Measurements from ENCODE around the gene EME2.
"Not testable (repeated sequence)": the region's sequence is repeated elsewhere in the genome, so short reads cannot be mapped to it uniquely, and the experiment has no call there.

EME2 gene

DNA sequence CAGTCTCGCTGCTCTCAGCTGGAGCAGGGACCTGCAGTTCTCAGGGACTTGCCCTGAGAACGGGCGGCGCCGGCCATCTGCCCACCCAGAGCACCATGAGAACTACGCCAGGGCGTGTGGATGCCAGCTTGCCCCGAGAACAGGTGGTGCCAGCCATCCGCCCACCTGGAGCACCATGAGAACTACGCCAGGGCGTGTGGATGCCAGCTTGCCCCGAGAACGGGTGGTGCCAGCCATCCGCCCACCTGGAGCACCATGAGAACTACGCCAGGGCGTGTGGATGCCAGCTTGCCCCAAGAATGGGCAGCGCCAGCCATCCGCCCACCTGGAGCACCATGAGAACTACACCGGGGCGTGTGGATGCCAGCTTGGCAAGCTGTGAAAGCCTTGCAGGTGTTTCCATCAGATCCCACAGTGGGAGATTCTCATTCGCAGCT, 40.0 kb upstream of the EME2 start:
- WGBS, 2 donors (ENCODE audit: extremely low coverage in 2 of 2, insufficient read length in 2 of 2, insufficient replicate concordance in 1 of 2): no CpG with 5 or more reads among the region's 21 CpGs
- not testable (repeated sequence) for H2AFZ ChIP-seq (ENCODE audit: low read length); H3K4me3 ChIP-seq (ENCODE audit: low read length in 2 of 2); H2BK12ac ChIP-seq (ENCODE audit: low read length); H3K4me2 ChIP-seq (ENCODE audit: insufficient read depth, low read length, poor library complexity, severe bottlenecking); H3K79me1 ChIP-seq (ENCODE audit: low read depth, low read length); H3K4me1 ChIP-seq (ENCODE audit: control insufficient read depth in 2 of 2, insufficient read depth in 1 of 2, low read depth in 1 of 2, low read length in 2 of 2); H3K27me3 ChIP-seq (ENCODE audit: control insufficient read depth in 3 of 3, insufficient read depth in 3 of 3, low read depth in 1 of 3, low read length in 3 of 3); H2BK15ac ChIP-seq (ENCODE audit: low read length); H3K9ac ChIP-seq (ENCODE audit: low read depth, low read length, poor library complexity); DNase-seq (ENCODE audit: low spot score); H4K91ac ChIP-seq (ENCODE audit: low read depth, low read length, poor library complexity); H2BK5ac ChIP-seq (ENCODE audit: low read length); H3K27ac ChIP-seq (replicated peaks; ENCODE audit: low read length); H4K8ac ChIP-seq (ENCODE audit: low read depth, low read length); H3K18ac ChIP-seq (ENCODE audit: low read length); H2BK120ac ChIP-seq (ENCODE audit: low read depth, low read length); H3K14ac ChIP-seq (ENCODE audit: low read length); H3K4ac ChIP-seq (ENCODE audit: low read length); H2AK5ac ChIP-seq (ENCODE audit: low read depth, low read length)
- H3K23ac ChIP-seq (ENCODE audit: low read depth, low read length, poor library complexity): peak overlapping the region; percentile 31
- H3K9me3 ChIP-seq (replicated peaks in 1 of 2; ENCODE audit: control insufficient read depth in 2 of 2, insufficient read depth in 1 of 2, low read depth in 1 of 2, low read length in 2 of 2): peaks cover 14 to 19% of the 10 kb centered on the region in 2 donors
- H3K36me3 ChIP-seq (replicated peaks in 1 of 2; ENCODE audit: control insufficient read depth in 2 of 2, insufficient read depth in 2 of 2, low read length in 2 of 2): peaks cover 42 to 69% of the 10 kb centered on the region in 2 donors

GRCh38 chr16:1734123-1734522, 38.5 kb upstream of the EME2 start:
- Histone ChIP-seq H2AFZ (ENCODE audit: low read length) (no peak overlapping the region), H3K4me3 (ENCODE audit: low read length in 2 of 2) (no peak overlapping the region), H3K4me1 (ENCODE audit: control insufficient read depth in 2 of 2, insufficient read depth in 1 of 2, low read depth in 1 of 2, low read length in 2 of 2) (no peaks in the 10 kb centered on the region), H3K14ac (ENCODE audit: low read length) (peak overlapping the region; percentile 56), H3K23ac (ENCODE audit: low read depth, low read length, poor library complexity) (no peak overlapping the region), H3K4me2 (ENCODE audit: insufficient read depth, low read length, poor library complexity, severe bottlenecking) (no peak overlapping the region), H3K27me3 (ENCODE audit: control insufficient read depth in 3 of 3, insufficient read depth in 3 of 3, low read depth in 1 of 3, low read length in 3 of 3) (no peaks in the 10 kb centered on the region), H2BK120ac (ENCODE audit: low read depth, low read length) (no peak overlapping the region), H3K27ac (replicated peaks; ENCODE audit: low read length) (no peak overlapping the region), H3K9me3 (replicated peaks in 1 of 2; ENCODE audit: control insufficient read depth in 2 of 2, insufficient read depth in 1 of 2, low read depth in 1 of 2, low read length in 2 of 2) (peaks cover 14 to 25% of the 10 kb centered on the region in 2 donors), H3K79me1 (ENCODE audit: low read depth, low read length) (no peaks in the 10 kb centered on the region), H4K91ac (ENCODE audit: low read depth, low read length, poor library complexity) (no peak overlapping the region), H2BK5ac (ENCODE audit: low read length) (no peak overlapping the region), H3K4ac (ENCODE audit: low read length) (no peak overlapping the region), H3K36me3 (replicated peaks in 1 of 2; ENCODE audit: control insufficient read depth in 2 of 2, insufficient read depth in 2 of 2, low read length in 2 of 2) (peaks cover 36 to 54% of the 10 kb centered on the region in 2 donors), H2BK12ac (ENCODE audit: low read length) (no peak overlapping the region), H3K18ac (ENCODE audit: low read length) (no peak overlapping the region), H2BK15ac (ENCODE audit: low read length) (no peak overlapping the region), H3K9ac (ENCODE audit: low read depth, low read length, poor library complexity) (no peak overlapping the region), H4K8ac (ENCODE audit: low read depth, low read length) (no peak overlapping the region), H2AK5ac (ENCODE audit: low read depth, low read length) (no peak overlapping the region)
- no peak for DNase-seq (ENCODE audit: low spot score)
- WGBS, 2 donors (ENCODE audit: extremely low coverage in 2 of 2, insufficient read length in 2 of 2, insufficient replicate concordance in 1 of 2): no CpG with 5 or more reads among the region's 22 CpGs

DNA sequence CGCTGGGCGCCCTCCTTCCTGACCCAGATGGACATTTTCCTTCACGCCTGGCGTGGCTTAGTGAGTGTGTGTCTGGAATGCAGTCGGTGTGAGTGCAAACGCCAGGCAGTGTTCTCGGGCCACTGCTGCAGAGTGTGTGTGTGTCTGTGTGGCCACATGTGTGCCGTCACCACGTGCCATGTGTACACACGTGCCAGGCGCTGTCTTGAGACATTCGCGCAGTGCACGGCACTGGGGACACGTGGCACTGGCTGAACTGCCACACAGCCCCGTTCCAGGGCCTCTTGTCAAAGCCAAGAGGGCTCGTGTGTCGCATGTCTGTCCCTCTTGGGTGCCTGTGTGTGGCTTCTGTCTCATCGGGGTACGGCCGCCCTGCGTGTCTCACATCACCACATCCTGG, 37.8 kb upstream of the EME2 start:
- H3K14ac ChIP-seq (ENCODE audit: low read length): no peak overlapping the region
- peak overlapping the region; percentile 63 for H2AK5ac ChIP-seq (ENCODE audit: low read depth, low read length)
- no CpG with 5 or more reads among the region's 22 CpGs for WGBS, 2 donors (ENCODE audit: extremely low coverage in 2 of 2, insufficient read length in 2 of 2, insufficient replicate concordance in 1 of 2)
- no peak overlapping the region for H3K27ac ChIP-seq (replicated peaks; ENCODE audit: low read length)
- no peak overlapping the region for H3K4me2 ChIP-seq (ENCODE audit: insufficient read depth, low read length, poor library complexity, severe bottlenecking)
- H2BK15ac ChIP-seq (ENCODE audit: low read length): no peak overlapping the region
- peak overlapping the region in 1 of 2 donors; percentile 7 for H3K4me3 ChIP-seq (ENCODE audit: low read length in 2 of 2)
- peak overlapping the region; percentile 93 for H3K23ac ChIP-seq (ENCODE audit: low read depth, low read length, poor library complexity)
- H4K8ac ChIP-seq (ENCODE audit: low read depth, low read length): peak overlapping the region; percentile 86
- no peak overlapping the region for H2AFZ ChIP-seq (ENCODE audit: low read length)
- no peak overlapping the region for H4K91ac ChIP-seq (ENCODE audit: low read depth, low read length, poor library complexity)
- H3K4ac ChIP-seq (ENCODE audit: low read length): no peak overlapping the region
- H2BK120ac ChIP-seq (ENCODE audit: low read depth, low read length): no peak overlapping the region
- H3K27me3 ChIP-seq (ENCODE audit: control insufficient read depth in 3 of 3, insufficient read depth in 3 of 3, low read depth in 1 of 3, low read length in 3 of 3): no peaks in the 10 kb centered on the region
- peaks cover 14 to 32% of the 10 kb centered on the region in 2 donors for H3K9me3 ChIP-seq (replicated peaks in 1 of 2; ENCODE audit: control insufficient read depth in 2 of 2, insufficient read depth in 1 of 2, low read depth in 1 of 2, low read length in 2 of 2)
- no peak for DNase-seq (ENCODE audit: low spot score)
- peak overlapping the region; percentile 53 for H2BK5ac ChIP-seq (ENCODE audit: low read length)
- H3K79me1 ChIP-seq (ENCODE audit: low read depth, low read length): no peaks in the 10 kb centered on the region
- no peaks in the 10 kb centered on the region for H3K4me1 ChIP-seq (ENCODE audit: control insufficient read depth in 2 of 2, insufficient read depth in 1 of 2, low read depth in 1 of 2, low read length in 2 of 2)
- H3K9ac ChIP-seq (ENCODE audit: low read depth, low read length, poor library complexity): peak overlapping the region; percentile 81
- H3K18ac ChIP-seq (ENCODE audit: low read length): no peak overlapping the region
- peaks cover 34 to 49% of the 10 kb centered on the region in 2 donors for H3K36me3 ChIP-seq (replicated peaks in 1 of 2; ENCODE audit: control insufficient read depth in 2 of 2, insufficient read depth in 2 of 2, low read length in 2 of 2)
- H2BK12ac ChIP-seq (ENCODE audit: low read length): peak overlapping the region; percentile 84

DNA sequence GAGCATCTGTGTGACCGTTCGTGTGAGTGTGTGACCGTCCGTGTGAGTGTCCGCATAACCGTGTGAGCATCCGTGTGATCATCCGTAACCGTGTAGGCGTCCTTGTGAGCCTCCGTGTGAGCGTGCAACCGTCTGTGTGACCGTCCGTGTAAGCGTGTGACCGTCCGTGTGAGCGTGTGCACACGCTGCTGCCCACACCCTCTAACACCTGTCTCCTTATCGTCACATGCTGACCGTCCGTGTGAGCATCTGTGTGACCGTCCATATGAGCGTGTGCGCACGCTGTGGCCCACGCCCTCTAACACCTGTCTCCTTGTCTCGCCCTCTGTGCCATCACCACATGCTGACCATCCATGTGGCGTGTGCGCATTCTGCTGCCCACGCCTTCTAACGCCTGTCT, 32.4 kb upstream of the EME2 start:
- Histone ChIP-seq H3K4me2 (ENCODE audit: insufficient read depth, low read length, poor library complexity, severe bottlenecking) (no peak overlapping the region), H3K4me3 (ENCODE audit: low read length in 2 of 2) (peak overlapping the region in 1 of 2 donors; percentile 53), H3K27ac (replicated peaks; ENCODE audit: low read length) (no peak overlapping the region), H3K9ac (ENCODE audit: low read depth, low read length, poor library complexity) (no peak overlapping the region), H4K8ac (ENCODE audit: low read depth, low read length) (no peak overlapping the region), H2AFZ (ENCODE audit: low read length) (no peak overlapping the region), H3K18ac (ENCODE audit: low read length) (no peak overlapping the region), H3K79me1 (ENCODE audit: low read depth, low read length) (peaks cover 8% of the 10 kb centered on the region), H3K14ac (ENCODE audit: low read length) (peak overlapping the region; percentile 72), H2BK15ac (ENCODE audit: low read length) (no peak overlapping the region), H3K4ac (ENCODE audit: low read length) (no peak overlapping the region), H2BK120ac (ENCODE audit: low read depth, low read length) (no peak overlapping the region), H2BK12ac (ENCODE audit: low read length) (no peak overlapping the region), H4K91ac (ENCODE audit: low read depth, low read length, poor library complexity) (no peak overlapping the region), H3K27me3 (ENCODE audit: control insufficient read depth in 3 of 3, insufficient read depth in 3 of 3, low read depth in 1 of 3, low read length in 3 of 3) (no peaks in the 10 kb centered on the region), H2BK5ac (ENCODE audit: low read length) (no peak overlapping the region), H2AK5ac (ENCODE audit: low read depth, low read length) (no peak overlapping the region), H3K36me3 (replicated peaks in 1 of 2; ENCODE audit: control insufficient read depth in 2 of 2, insufficient read depth in 2 of 2, low read length in 2 of 2) (peaks cover 24 to 46% of the 10 kb centered on the region in 2 donors), H3K9me3 (replicated peaks in 1 of 2; ENCODE audit: control insufficient read depth in 2 of 2, insufficient read depth in 1 of 2, low read depth in 1 of 2, low read length in 2 of 2) (peaks cover 3 to 32% of the 10 kb centered on the region in 2 donors), H3K23ac (ENCODE audit: low read depth, low read length, poor library complexity) (peak overlapping the region; percentile 59), H3K4me1 (ENCODE audit: control insufficient read depth in 2 of 2, insufficient read depth in 1 of 2, low read depth in 1 of 2, low read length in 2 of 2) (no peaks in the 10 kb centered on the region)
- WGBS, 2 donors (ENCODE audit: extremely low coverage in 2 of 2, insufficient read length in 2 of 2, insufficient replicate concordance in 1 of 2): no CpG with 5 or more reads among the region's 33 CpGs
- DNase-seq (ENCODE audit: low spot score): no peak

Data from neuronal stem cell (in vitro differentiated cells).